Posterior cingulate gyrus (tissue), 11 donors: ENCODE measurements around the gene WDR20.

Source experiments
- DNase-seq, 10 donors: peaks; one replicate each; pipeline versions ENCODE4 v3.0.0 to v3.0.0-alpha.2; 2020 to 2021; ENCODE audit warnings: mixed read lengths in 3 of 10
- intact Hi-C: fragments of 100-400 bp; cut with DNase I; formaldehyde crosslinking; loops from one replicate; pipeline ENCODE4 v1.15.1; 2023

The WDR20 gene

DNA sequence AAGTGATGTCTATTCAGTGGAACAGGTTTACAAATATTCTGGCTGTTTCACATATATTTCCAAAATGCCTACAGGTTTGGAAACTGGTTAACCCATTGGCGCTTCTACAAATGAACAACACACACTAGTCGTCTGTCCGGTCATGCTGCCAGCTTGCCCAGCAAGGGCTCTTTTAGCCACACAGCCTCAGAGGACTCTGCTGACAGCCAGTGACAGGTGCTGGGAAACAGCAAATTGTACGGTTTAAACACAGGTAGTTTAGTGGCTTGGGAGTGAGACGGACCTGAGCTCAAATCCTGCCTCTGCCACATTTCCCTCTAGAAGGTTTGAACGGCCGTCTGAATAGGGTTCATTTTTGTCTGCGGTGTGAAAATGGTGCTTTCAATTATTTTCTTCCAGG is 111.5 kb downstream of the WDR20 start:
- intact Hi-C loops = no loop called here
- peak in 1 of 10 donors; percentile 5 for DNase-seq

DNA sequence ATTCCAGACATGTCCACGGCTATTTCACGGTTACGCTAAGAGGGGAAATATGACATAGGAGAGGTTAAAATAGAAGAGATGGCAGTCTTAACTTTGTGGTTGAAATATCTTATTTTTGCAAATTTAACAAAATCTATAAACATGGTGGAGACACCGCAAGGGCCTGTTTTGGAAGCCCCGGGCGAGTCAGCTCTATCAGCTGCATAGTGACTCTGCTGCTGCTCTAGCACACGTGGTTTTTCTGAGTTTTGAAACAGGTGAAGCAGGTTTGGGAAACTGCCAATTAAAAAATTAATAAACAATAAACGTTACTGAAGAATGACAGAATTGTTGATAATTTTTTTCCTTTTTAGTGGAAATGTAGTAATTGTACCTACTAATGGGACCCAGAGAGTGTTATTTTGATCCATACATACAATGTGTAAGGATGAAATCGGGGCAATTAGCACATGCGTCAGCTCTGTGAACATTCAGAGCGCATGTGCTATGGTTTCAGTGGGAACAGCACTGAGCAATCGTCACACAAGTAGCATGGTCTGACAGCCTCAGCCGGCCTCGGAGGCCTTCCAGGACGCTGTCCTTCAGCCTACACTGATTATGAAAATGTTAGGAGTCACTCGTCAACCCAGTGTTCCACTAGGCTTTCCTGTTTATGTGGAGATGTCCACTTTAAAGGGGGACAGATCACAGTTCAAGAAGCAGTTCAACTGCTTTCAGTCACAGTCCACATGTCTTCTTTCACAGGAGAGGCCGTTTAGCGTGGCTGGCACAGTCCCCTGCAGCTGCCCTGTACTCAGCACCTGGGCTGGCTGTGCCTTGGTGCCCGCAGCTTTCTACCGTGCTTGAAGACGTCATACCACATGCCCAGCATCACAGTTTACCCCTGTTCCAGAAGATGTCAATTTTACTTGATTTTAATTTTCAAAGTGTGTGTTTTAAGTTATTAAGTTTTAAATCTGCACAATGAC is 113.4 kb downstream of the WDR20 start:
- DNase-seq = peak in 1 of 10 donors; percentile 32
- intact Hi-C loops = no loop called here

DNA sequence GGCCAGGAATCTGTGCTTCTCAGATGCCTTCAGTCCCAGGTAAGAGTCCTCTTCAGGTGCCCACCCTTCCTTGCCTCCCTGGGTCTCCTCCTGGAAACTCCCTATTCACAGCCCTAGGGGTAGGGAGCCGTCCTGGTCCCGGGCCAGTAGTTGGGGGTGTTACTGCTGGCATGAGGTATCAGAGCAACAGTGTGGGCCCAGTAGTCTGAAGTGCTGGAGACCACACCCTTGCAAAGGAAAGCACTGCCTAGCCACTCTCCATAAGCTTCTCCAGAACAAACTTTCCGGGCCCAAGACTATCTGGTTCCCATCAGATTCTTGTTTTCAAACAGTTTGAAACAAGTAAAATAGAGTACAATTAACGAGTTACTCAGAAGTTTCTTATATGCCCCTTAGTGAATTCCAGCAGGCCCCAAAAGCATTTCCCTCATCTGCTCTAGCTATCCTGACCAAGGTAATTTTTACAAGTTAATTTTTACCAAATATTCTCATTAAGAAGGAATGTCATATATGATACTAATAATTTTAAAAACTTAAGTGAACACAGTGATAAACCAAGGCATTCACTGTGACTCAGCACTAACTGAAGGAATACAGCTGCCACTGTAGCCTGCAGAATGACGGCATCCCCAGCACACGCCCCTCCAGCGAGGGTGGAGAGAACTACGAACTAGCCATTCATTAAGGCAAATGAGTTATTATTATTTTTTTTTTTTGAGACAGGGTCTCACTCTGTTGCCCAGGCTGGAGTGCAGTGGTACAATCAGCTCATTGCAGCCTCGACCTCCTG is 115.9 kb downstream of the WDR20 start:
- intact Hi-C loops = no loop called here
- peak in 1 of 10 donors; percentile 25 for DNase-seq

DNA sequence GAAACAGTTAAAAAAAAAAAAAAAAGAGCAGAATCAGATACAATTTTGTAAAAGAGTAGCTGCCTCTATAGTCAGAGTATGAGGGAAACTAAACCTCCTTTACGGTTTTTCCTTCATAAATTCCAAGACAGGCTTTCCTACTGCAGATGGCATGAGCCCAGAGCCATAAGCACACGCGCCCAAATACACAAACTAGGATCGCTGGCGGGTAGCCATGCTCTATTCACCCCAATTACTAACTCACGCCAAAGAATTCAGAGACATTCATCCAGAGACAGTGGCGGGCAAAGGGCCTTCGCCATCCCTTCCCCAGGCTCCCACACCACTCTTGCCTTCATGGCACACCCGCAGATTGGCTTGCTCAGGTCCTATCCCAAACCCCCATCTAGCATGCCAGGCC is 117.0 kb downstream of the WDR20 start:
- no peak for DNase-seq
- intact Hi-C loops = no loop called here

DNA sequence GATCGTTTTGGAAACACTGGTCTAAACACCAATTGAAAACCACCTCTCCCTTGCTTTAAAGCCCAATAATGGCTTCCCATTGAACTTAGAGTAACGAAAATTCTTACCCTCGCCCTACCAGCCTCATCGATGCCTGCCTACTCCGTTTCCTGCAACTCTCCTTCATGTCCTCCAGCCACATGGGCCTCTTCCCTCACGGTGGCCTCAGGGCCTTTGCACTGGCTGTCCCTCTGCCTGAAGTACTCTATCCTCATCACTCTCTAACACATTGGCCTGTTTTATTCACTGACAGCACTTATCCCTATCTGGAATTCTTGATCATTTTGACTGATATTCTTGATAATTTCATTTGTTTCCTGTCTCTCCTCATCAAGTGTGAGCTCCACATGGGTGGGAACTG is 118.4 kb downstream of the WDR20 start:
- intact Hi-C loops = no loop called here
- DNase-seq = no peak
